H1 (cell line): ENCODE results near the gene MOB4. TPM values are rescaled to one million over a fixed set of nuclear protein-coding genes. Genes with fewer than 3 reads are reported as not detected.
A peak's percentile ranks its signal among the peaks of the same experiment; 100 is the strongest.

Source experiments
- CTCF ChIA-PET: fragments of 300-600 bp; sonication (Branson Sonifier 250); formaldehyde crosslinking; loops from one replicate; lab custom pipeline; 2021; ENCODE audit not compliant: partially characterized antibody; lab: Charles Lee
- POLR2A ChIA-PET: fragments of 300-600 bp; sonication (Branson Sonifier 250); formaldehyde crosslinking; loops from one replicate; lab custom pipeline; 2021; ENCODE audit warnings: inconsistent platforms; ENCODE audit not compliant: partially characterized antibody; lab: Charles Lee
- DNase-seq, 2 experiments: peaks; one replicate each; pipeline versions ENCODE4 v3.0.0 to v3.0.0-alpha.2; 2010 to 2022; ENCODE audit warnings: low spot score in 2 of 2, low read depth in 1 of 2, mixed read lengths in 1 of 2
- FAIRE-seq: peaks from 2 replicates; lab custom pipeline; 2011; peaks lifted over from hg19 to GRCh38; lab: Jason Lieb, UNC
- H2AFZ ChIP-seq: 2 replicates; pipeline ENCODE4 v1.8.1; 2012; ENCODE audit warnings: low read length, inconsistent platforms
- H2AK5ac ChIP-seq: 2 replicates; pipeline ENCODE4 v1.6.1; 2013; ENCODE audit warnings: low read depth, low read length
- H2BK120ac ChIP-seq: replicated peaks from 2 replicates; pipeline ENCODE3; 2013; ENCODE audit warnings: low read depth, low read length, inconsistent platforms
- H2BK12ac ChIP-seq: 2 replicates; pipeline ENCODE4 v1.6.1; 2013; ENCODE audit warnings: low read depth, low read length
- H2BK15ac ChIP-seq: 2 replicates; pipeline ENCODE4 v1.6.1; 2013; ENCODE audit warnings: low read length
- H2BK20ac ChIP-seq: 2 replicates; pipeline ENCODE4 v1.6.1; 2013; ENCODE audit warnings: low read length
- H2BK5ac ChIP-seq: 2 replicates; pipeline ENCODE4 v1.6.1; 2013; ENCODE audit warnings: low read depth, low read length
- H3K14ac ChIP-seq: 2 replicates; pipeline ENCODE4 v1.6.1; 2013; ENCODE audit warnings: inconsistent platforms; ENCODE audit not compliant: insufficient read length
- H3K18ac ChIP-seq: 2 replicates; pipeline ENCODE4 v1.6.1; 2013; ENCODE audit warnings: low read length; ENCODE audit errors: extremely low read depth
- H3K23ac ChIP-seq: 2 replicates; pipeline ENCODE4 v1.6.1; 2013; ENCODE audit warnings: inconsistent platforms; ENCODE audit not compliant: insufficient read length
- H3K23me2 ChIP-seq: 2 replicates; pipeline ENCODE4 v1.6.1; 2013; ENCODE audit warnings: low read depth, low read length
- H3K27ac ChIP-seq: 2 replicates; pipeline ENCODE4 v1.6.1; 2011; ENCODE audit warnings: low read depth, low read length, inconsistent platforms
- H3K27me3 ChIP-seq, 4 experiments: replicated peaks in 1 of 4; 1 replicate in 1 of 4; 2 replicates in 3 of 4; pipeline versions ENCODE4 v1.6.1 to v1.8.1; 2011 to 2013; ENCODE audit warnings: low read length in 3 of 4, mild to moderate bottlenecking in 3 of 4, inconsistent platforms in 2 of 4, mixed read lengths in 2 of 4, moderate library complexity in 1 of 4; ENCODE audit not compliant: control insufficient read depth in 3 of 4, insufficient read depth in 3 of 4; ENCODE audit errors: extremely low read depth in 1 of 4
- H3K36me3 ChIP-seq, 4 experiments: 2 replicates each; pipeline versions ENCODE4 v1.6.1 to v1.8.1; 2011 to 2013; ENCODE audit warnings: mild to moderate bottlenecking in 4 of 4, low read length in 3 of 4, moderate library complexity in 2 of 4, control low read depth in 1 of 4, inconsistent platforms in 1 of 4; ENCODE audit not compliant: insufficient read depth in 4 of 4, control insufficient read depth in 2 of 4
- H3K4ac ChIP-seq: replicated peaks from 2 replicates; pipeline ENCODE3; 2013; ENCODE audit warnings: low read length, low read depth, mixed read lengths, inconsistent platforms; ENCODE audit not compliant: insufficient read length
- H3K4me1 ChIP-seq, 4 experiments: replicated peaks in 1 of 4; 1 replicate in 1 of 4; 2 replicates in 3 of 4; pipeline versions ENCODE4 v1.6.1 to v1.8.1; 2011 to 2013; ENCODE audit warnings: low read length in 3 of 4, inconsistent platforms in 2 of 4, mixed read lengths in 1 of 4; ENCODE audit not compliant: insufficient read depth in 4 of 4, control insufficient read depth in 3 of 4
- H3K4me2 ChIP-seq, 2 experiments: 2 replicates each; pipeline versions ENCODE4 v1.6.1 to v1.8.1; 2011 to 2013; ENCODE audit warnings: low read depth in 2 of 2, low read length in 2 of 2, control low read depth in 1 of 2, inconsistent platforms in 1 of 2, mild to moderate bottlenecking in 1 of 2; ENCODE audit not compliant: insufficient read depth in 1 of 2
- H3K4me3 ChIP-seq, 4 experiments: fragments of 200-600, 300-600 bp in 1 of 4; sonication (generic), shearing (Covaris generic), sonication (Bioruptor Twin) in 1 of 4; 2 replicates each; pipeline versions ENCODE4 v1.5.1 to v1.8.1; 2011 to 2016; ENCODE audit warnings: low read length in 4 of 4, low read depth in 3 of 4, control low read depth in 2 of 4, inconsistent platforms in 2 of 4, mild to moderate bottlenecking in 2 of 4, mixed read lengths in 1 of 4, moderate library complexity in 1 of 4; ENCODE audit not compliant: insufficient read depth in 2 of 4; ENCODE audit errors: extremely low read depth in 1 of 4
- H3K56ac ChIP-seq: replicated peaks from 2 replicates; pipeline ENCODE3; 2013; ENCODE audit warnings: low read depth, mild to moderate bottlenecking, mixed read lengths, low read length, inconsistent platforms; ENCODE audit not compliant: insufficient read length
- H3K79me1 ChIP-seq: 2 replicates; pipeline ENCODE4 v1.6.1; 2013; ENCODE audit warnings: low read depth, low read length, control low read depth
- H3K79me2 ChIP-seq, 2 experiments: 2 replicates each; pipeline versions ENCODE4 v1.6.1 to v1.8.1; 2012 to 2013; ENCODE audit warnings: low read length in 2 of 2, mild to moderate bottlenecking in 2 of 2, inconsistent platforms in 1 of 2; ENCODE audit not compliant: insufficient read depth in 2 of 2, control insufficient read depth in 1 of 2
- H3K9ac ChIP-seq, 4 experiments: replicated peaks in 1 of 4; 1 replicate in 1 of 4; 2 replicates in 3 of 4; pipeline versions ENCODE4 v1.6.1 to v1.8.1; 2011 to 2013; ENCODE audit warnings: low read depth in 3 of 4, low read length in 3 of 4, control low read depth in 2 of 4, mild to moderate bottlenecking in 2 of 4, moderate library complexity in 2 of 4, inconsistent platforms in 1 of 4; ENCODE audit errors: extremely low read depth in 1 of 4
- H3K9me3 ChIP-seq, 2 experiments: 2 replicates each; pipeline versions ENCODE4 v1.6.1 to v1.8.1; 2012 to 2013; ENCODE audit warnings: mild to moderate bottlenecking in 2 of 2, moderate library complexity in 2 of 2, control low read depth in 1 of 2, inconsistent platforms in 1 of 2, low read depth in 1 of 2, low read length in 1 of 2, mixed read lengths in 1 of 2; ENCODE audit not compliant: insufficient read depth in 2 of 2
- H4K20me1 ChIP-seq, 2 experiments: replicated peaks in 1 of 2; 2 replicates each; pipeline versions ENCODE3 to v1.8.1; 2011 to 2013; ENCODE audit warnings: inconsistent platforms in 2 of 2, low read length in 2 of 2, mild to moderate bottlenecking in 1 of 2; ENCODE audit not compliant: insufficient read depth in 2 of 2, control insufficient read depth in 1 of 2
- H4K5ac ChIP-seq: 2 replicates; pipeline ENCODE4 v1.6.1; 2013; ENCODE audit warnings: low read length, low read depth, mixed read lengths, inconsistent platforms; ENCODE audit not compliant: insufficient read length
- H4K8ac ChIP-seq: 2 replicates; pipeline ENCODE4 v1.8.0; 2013; ENCODE audit warnings: mild to moderate bottlenecking, moderate library complexity, low read length, inconsistent platforms; ENCODE audit not compliant: insufficient read depth; ENCODE audit errors: extremely low read depth
- H4K91ac ChIP-seq: replicated peaks from 2 replicates; pipeline ENCODE3; 2013; ENCODE audit warnings: low read length, mixed read lengths, inconsistent platforms; ENCODE audit not compliant: insufficient read length
- ATF2 ChIP-seq: IDR thresholded peaks from 2 replicates; pipeline ENCODE4 v1.6.1; 2012; ENCODE audit warnings: low read length, inconsistent platforms
- CEBPB ChIP-seq: IDR thresholded peaks from 2 replicates; pipeline ENCODE4 v1.6.1; 2012; ENCODE audit warnings: low read depth, low read length
- FOSL1 ChIP-seq: IDR thresholded peaks from 2 replicates; pipeline ENCODE4 v1.6.1; 2011; ENCODE audit warnings: mild to moderate bottlenecking, low read depth, low read length, moderate library complexity; ENCODE audit not compliant: insufficient read depth
- POU5F1 ChIP-seq: IDR thresholded peaks from 2 replicates; pipeline ENCODE4 v1.6.1; 2011; ENCODE audit warnings: low read depth, mild to moderate bottlenecking, low read length, moderate library complexity
- RNF2 ChIP-seq: fragments of 200-900, 300-1000 bp; sonication (generic); IDR thresholded peaks from 2 replicates; pipeline ENCODE4 v1.7.1; 2016; ENCODE audit warnings: borderline replicate concordance, low read depth, mild to moderate bottlenecking, antibody characterized with exemption, low read length; ENCODE audit not compliant: poor library complexity, severe bottlenecking; ENCODE audit errors: missing control alignments
- SIRT6 ChIP-seq: IDR thresholded peaks from one replicate; pipeline ENCODE4 v1.7.1; 2012; ENCODE audit warnings: low read length, inconsistent platforms
- SP4 ChIP-seq: IDR thresholded peaks from 2 replicates; pipeline ENCODE4 v1.6.1; 2012; ENCODE audit warnings: low read length, inconsistent platforms
- WGBS, 2 experiments: shearing (Covaris generic) in 1 of 2; methylation state at CpG; one replicate each; pipeline versions ENCODE4 v1.1.6 to v1.1.7; 2013 to 2015; ENCODE audit warnings: low lambda C conversion rate in 2 of 2, mixed read lengths in 2 of 2, inconsistent platforms in 1 of 2, low coverage in 1 of 2, missing lambda C conversion rate in 1 of 2; ENCODE audit not compliant: insufficient replicate concordance in 2 of 2, insufficient coverage in 1 of 2, insufficient read length in 1 of 2; ENCODE audit errors: extremely low coverage in 1 of 2, missing lambda C conversion rate in 1 of 2; 5-methylcytosine and 5-hydroxymethylcytosine counted together
- polyA plus RNA-seq, 7 experiments: library from polyadenylated mRNA; depleted of rRNA in 3 of 7; stranded (reverse) in 5 of 7; unstranded in 2 of 7; fragments of >200 nt in 5 of 7; fragments of 200-250 nt in 2 of 7; gene quantifications; 1 replicate in 5 of 7; 2 replicates in 1 of 7; 4 replicates in 1 of 7; pipeline versions ENCODE4 v1.2.1 to v1.2.3, GENCODE V29; 2011 to 2013; ENCODE audit warnings: missing spikeins in 2 of 7, mixed read lengths in 2 of 7
- total RNA-seq: library from RNA; stranded (reverse); fragmentation: NEBNext Ultra II Directional; extraction: Animal tissue kit (Norgen Biotek cat#: 25700); gene quantifications from 2 replicates; pipeline ENCODE4 v1.2.1, GENCODE V29; 2021

MOB4 gene
- total and polyA plus RNA-seq, 2 of the 8 experiments (the other 6 are each of a cell fraction or from before 2014, with no cell fraction given) = 51.5 to 54.2 TPM

GRCh38 chr2:197498937-197499593 is 16.8 kb upstream of the MOB4 start:
- FAIRE-seq = no peak
- H3K9ac ChIP-seq = peak overlapping the region; percentile 80 to 94 (median 88)
- H2BK5ac ChIP-seq = peak overlapping the region; percentile 93; the same call in 1 of the 2 replicates
- peaks cover 50 to 90% of the 10 kb centered on the region in 2 experiments for H3K79me2 ChIP-seq
- H2BK20ac ChIP-seq = peak overlapping the region; percentile 13; the same call in 1 of the 2 replicates
- 0 out of 2 replicates have a peak, but pooled peaks cover 2% of the 10 kb centered on the region for H3K79me1 ChIP-seq
- H3K4ac ChIP-seq = peak overlapping the region; percentile 85
- H3K27ac ChIP-seq = peak overlapping the region; percentile 92
- H3K27me3 ChIP-seq = no peaks in the 10 kb centered on the region
- DNase-seq = peak in 1 of 2 experiments; percentile 61
- H3K9me3 ChIP-seq = no peaks in the 10 kb centered on the region
- peak overlapping the region; percentile 61 to 66 for H3K4me2 ChIP-seq
- no peak overlapping the region for H3K14ac ChIP-seq
- peaks cover 21 to 76% (median 49%) of the 10 kb centered on the region in 4 experiments for H3K36me3 ChIP-seq
- peak overlapping the region; percentile 81 for H4K91ac ChIP-seq
- peak overlapping the region; percentile 83 for H3K56ac ChIP-seq
- peaks cover 2 to 7% (median 4%) of the 10 kb centered on the region in 4 experiments; a peak in 5 of 7 replicates for H3K4me1 ChIP-seq
- CTCF ChIA-PET = interaction anchor here (0.6 to 1.2 kb wide), 2 partner anchors 98 to 206 kb away, joined by 3 read pairs; partner anchors contain the start of gene MARS2
- peak overlapping the region; percentile 85 to 94 (median 90) for H3K4me3 ChIP-seq
- no peak overlapping the region for H2BK120ac ChIP-seq
- POLR2A ChIA-PET = interaction anchor here (0.6 to 15.2 kb wide), 38 partner anchors 8 to 207 kb away, joined by 3 to 270 read pairs (median 4); partner anchors contain the start of genes COQ10B, MARS2, MOB4 and RFTN2
- no peak overlapping the region for H2AK5ac ChIP-seq
- H2BK15ac ChIP-seq = no peak overlapping the region
- no peak overlapping the region for H2AFZ ChIP-seq
- no peak overlapping the region for H3K23ac ChIP-seq
- peak overlapping the region; percentile 13; the same call in 1 of the 2 replicates for H3K18ac ChIP-seq
- H4K20me1 ChIP-seq = peaks cover 11 to 18% of the 10 kb centered on the region in 2 experiments
- H3K23me2 ChIP-seq = peaks cover 4% of the 10 kb centered on the region; the same call in 1 of the 2 replicates
- no peak overlapping the region; the same call in 1 of the 2 replicates for H2BK12ac ChIP-seq
- WGBS, 2 experiments = 2% methylated on average over 45 of the region's 46 CpGs; no CpG with 5 or more reads in 1 of the 2 experiments
- H4K8ac ChIP-seq = peak overlapping the region; percentile 96
- H4K5ac ChIP-seq = peak overlapping the region; percentile 49
- TF ChIP-seq SIRT6 (no peak), SP4 (no peak; the same call in 1 of the 2 replicates), FOSL1 (no peak), RNF2 (no peak), CEBPB (no peak), POU5F1 (no peak), ATF2 (no peak)
